ENCODE results near the gene DEFB132.

- TF ChIP-seq L3MBTL2 (conservative IDR thresholded peaks at IDR 0.05): no peak
- TF ChIP-seq BHLHE40 (IDR thresholded peaks at IDR 0.05; ENCODE audit: borderline replicate concordance): no peak
- TF ChIP-seq HDGF (IDR thresholded peaks at IDR 0.05; ENCODE audit: borderline replicate concordance): no peak
- no peak for TF ChIP-seq SP1 (IDR thresholded peaks at IDR 0.05)
- no peak for TF ChIP-seq FOXM1 (IDR thresholded peaks at IDR 0.05; ENCODE audit: borderline replicate concordance)
- TF ChIP-seq ELF4 (IDR thresholded peaks at IDR 0.05): no peak
- TF ChIP-seq PKNOX1 (IDR thresholded peaks at IDR 0.05): no peak
- no peak for TF ChIP-seq ARNT (IDR thresholded peaks at IDR 0.05)
- TF ChIP-seq SUZ12 (IDR thresholded peaks at IDR 0.05): no peak
- TF ChIP-seq FOXA1 (IDR thresholded peaks at IDR 0.05): no peak
- no peak for TF ChIP-seq NFRKB (IDR thresholded peaks at IDR 0.05)
- no peak for TF ChIP-seq FOXK2 (IDR thresholded peaks at IDR 0.05)
- TF ChIP-seq CTBP1 (IDR thresholded peaks at IDR 0.05; ENCODE audit: borderline replicate concordance): no peak
- no peak for TF ChIP-seq TARDBP (IDR thresholded peaks at IDR 0.05)
Observed at GRCh38 chr20:278607-279571, 21.4 kb downstream of the DEFB132 start.

Data from HEK293T (cell line).